H4 (cell line): ENCODE measurements around the gene SH3D19. TPM values are rescaled to one million over a fixed set of nuclear protein-coding genes. Genes with fewer than 3 reads are reported as not detected.
"Not testable (repeated sequence)": the region's sequence is repeated elsewhere in the genome, so short reads cannot be mapped to it uniquely, and the experiment has no call there.

Source experiments
- DNase-seq: peaks from one replicate; pipeline ENCODE4 v3.0.0-alpha.2; 2015; ENCODE audit warnings: low spot score
- total RNA-seq: library from RNA; depleted of rRNA; stranded (reverse); fragments of >200 nt; shearing (Covaris generic); gene quantifications from 2 replicates; pipeline ENCODE4 v1.2.3, GENCODE V29; 2014

Gene SH3D19
- total RNA-seq, 1 experiment from 2014 or later, result 8.6 TPM

GRCh38 chr4:151150821-151151580 is 174.4 kb downstream of the SH3D19 start:
- DNase-seq, result no peak

GRCh38 chr4:151148261-151148660 is 177.1 kb downstream of the SH3D19 start:
- no peak for DNase-seq

DNA sequence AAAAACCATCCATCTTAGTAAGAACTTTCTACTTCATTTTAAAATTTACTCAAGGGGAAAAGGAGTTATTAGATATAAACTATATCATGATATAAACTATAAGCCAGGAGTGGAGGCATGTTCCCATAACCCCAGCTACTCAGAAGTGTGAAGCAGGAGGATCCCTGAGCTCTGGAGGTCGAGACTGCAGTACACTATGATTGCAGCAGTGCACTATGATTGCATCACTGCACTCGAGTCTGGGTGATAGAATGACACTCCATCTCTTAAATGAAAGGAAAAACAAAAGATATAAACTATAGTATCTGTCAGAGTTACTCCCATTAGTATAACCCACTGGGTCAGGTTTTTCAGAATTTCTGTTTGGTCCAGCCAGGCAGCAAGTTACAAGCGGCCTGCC is 178.4 kb downstream of the SH3D19 start:
- DNase-seq, result no peak

GRCh38 chr4:151144329-151145072 is 180.9 kb downstream of the SH3D19 start:
- DNase-seq, result no peak

DNA sequence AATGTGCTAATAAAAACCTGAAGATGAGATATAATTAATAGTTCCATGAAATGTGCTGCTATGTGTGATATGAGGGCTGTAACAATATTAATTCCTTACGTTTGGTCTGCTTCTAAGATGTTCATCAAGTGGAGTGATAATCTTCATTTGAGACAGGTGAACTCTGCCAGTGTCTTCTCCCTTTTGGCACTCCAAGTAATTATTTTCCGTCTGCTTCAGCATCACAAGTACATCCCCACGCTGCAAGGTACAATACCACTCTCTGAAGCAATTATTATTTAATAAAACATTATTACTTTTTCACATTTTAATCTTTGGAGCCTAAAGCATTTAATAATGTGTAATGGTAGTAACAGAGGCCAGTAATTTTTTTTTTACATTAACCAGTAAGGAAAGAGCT is 181.6 kb downstream of the SH3D19 start:
- no peak for DNase-seq

GRCh38 chr4:151143162-151143561 is 182.2 kb downstream of the SH3D19 start:
- DNase-seq, result no peak

- no peak for DNase-seq
These were observed 182.6 kb downstream of the SH3D19 start for GRCh38 chr4:151142758-151143157.

- DNase-seq, result no peak
These were observed 185.6 kb downstream of the SH3D19 start for GRCh38 chr4:151139814-151140213.

GRCh38 chr4:151136048-151136447 is 189.4 kb downstream of the SH3D19 start:
- DNase-seq, result not testable (repeated sequence)

GRCh38 chr4:151133311-151133710 is 192.1 kb downstream of the SH3D19 start:
- no peak for DNase-seq

DNA sequence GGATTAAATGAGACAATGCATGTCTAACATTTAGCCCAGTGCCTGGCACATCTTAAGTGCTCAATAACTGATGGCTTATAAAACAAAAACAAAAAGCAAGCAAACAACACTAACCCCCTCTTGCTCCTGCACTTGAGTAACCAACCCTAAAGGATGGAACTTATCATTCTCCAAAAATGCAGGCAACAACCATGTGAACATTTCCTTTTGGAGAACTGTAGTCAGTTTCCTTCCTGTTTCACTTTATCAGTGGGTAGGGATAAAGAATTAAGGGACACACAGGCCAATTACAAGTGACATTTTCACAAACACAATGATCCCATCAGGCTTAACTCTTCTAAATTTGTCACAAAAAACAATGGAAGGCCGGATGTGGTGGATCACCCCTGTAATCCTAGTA is 195.6 kb downstream of the SH3D19 start:
- no peak for DNase-seq

DNA sequence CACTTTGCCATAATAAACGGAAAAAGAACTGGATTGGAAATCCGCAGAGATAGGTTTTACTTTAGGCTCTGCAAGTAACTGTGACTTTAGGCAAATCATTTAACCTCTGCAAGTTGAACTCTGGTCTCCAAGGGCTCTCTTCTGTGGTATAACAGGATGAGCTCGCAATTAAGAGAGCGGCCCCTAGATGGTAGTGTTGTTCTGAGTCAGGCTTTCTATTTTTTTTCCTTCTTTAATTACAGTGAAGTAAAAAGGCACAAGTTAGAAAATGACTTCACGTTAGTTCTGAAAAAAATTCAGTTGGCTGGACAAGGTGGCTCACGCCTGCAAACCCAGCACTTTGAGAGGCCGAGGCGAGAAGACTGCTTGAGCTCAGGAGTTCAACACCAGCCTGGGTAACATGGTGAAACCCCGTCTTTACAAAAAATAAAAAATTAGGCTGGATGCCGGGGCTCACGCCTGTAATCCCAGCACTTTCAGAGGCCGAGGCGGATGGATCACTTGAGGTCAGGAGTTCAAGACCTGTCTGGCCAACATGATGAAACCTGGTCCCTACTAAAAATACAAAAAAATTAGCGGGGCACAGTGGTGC is 207.9 kb downstream of the SH3D19 start:
- DNase-seq, result peak; percentile 52

DNA sequence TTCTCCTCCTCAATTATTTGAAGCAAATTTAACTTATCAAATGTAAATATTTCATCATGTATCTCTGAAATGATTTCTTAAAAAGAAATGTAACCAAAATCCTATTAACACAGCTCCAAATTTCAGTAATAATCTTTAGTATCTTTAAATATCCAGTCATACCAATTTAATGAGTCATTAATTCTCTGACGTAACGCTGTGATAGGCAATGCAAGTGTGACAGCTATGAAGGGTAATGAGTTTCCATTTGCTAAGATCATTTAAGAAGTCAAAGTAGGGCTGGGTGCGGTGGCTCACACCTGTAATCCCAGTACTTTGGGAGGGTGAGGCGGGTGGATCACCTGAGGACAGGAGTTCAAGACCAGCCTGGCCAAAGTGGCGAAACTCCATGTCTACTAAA is 210.4 kb downstream of the SH3D19 start:
- DNase-seq, result no peak

DNA sequence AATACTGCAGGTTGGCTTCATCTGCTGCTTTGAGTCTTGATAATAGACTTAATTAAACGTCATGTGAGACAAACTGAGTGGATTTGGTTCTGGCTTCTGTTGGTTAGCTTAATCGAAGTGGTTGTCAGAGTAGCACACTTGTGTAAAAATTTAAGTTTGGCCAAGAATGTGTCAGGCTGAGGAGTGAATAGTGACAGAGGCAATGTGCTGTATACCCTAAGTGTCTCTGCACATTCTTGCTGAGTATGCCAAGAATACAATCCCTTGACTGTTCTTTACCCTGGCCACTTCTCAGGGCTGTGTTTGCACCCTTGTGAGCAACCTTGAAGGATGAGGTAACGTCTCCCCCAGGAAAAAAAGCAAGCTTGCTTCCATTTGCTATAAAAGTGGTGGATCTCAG is 211.1 kb downstream of the SH3D19 start:
- no peak for DNase-seq

DNA sequence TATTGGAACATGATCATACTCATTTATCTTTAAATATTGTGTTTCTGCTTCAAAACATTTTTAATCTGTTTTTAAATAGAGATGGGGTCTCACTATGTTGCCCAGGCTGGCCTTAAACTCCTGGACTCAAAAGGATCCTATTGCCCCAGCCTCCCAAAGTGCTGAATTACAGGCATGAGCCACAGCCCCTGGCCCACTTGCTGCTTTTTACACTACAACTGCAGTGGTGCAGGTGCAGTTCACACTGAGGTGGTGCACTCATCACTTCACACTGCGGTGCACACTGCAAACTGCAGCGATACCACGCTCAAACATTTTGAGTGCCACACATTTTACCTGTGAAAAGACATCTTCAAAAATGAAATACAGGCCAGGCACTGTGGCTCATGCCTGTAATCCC is 215.2 kb downstream of the SH3D19 start:
- DNase-seq, result no peak

DNA sequence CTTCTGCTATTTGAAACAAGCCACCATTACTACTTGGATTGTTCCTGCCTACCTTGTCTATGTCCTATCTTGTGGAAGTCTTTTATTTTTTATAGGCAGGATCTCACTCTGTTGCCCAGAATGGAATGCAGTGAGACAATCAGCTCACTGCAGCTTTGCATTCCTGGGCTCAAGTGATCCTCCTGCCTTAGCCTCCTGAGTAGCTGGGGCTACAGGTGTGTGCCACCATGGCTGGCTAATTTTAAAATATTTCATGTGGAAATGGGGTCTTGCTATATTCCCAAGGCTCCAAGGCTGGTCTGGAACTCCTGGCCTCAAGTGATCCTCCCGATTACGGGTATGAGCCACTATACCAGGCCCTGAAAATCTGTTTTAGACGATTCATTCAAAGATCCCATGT is 218.3 kb downstream of the SH3D19 start:
- DNase-seq, result no peak

DNA sequence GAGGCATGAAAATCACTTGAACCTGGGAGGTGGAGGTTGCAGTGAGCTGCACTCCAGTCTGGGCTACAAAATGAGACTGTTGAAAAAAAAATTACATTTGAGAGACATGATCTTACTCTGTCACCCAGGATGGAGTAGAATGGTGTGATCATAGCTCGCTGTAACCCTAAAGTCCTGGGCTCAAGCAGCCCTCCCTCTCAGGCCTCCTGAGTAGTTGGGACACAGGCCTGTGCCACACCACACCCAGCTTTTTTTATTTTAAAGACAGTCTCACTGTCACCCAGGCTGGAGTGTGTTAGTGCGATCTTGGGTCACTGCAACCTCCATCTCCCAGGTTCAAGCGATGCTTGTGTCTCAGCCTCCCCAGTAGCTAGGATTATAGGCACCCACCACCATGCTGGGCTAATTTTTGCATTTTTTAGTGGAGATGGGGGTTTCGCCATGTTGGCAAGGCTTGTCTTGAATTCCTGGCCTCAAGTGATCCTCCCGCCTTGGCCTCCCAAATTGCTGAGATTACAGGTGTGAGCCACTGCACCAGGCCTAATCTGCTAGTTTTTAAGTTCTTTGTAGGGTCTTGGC is 219.9 kb downstream of the SH3D19 start:
- DNase-seq, result no peak

DNA sequence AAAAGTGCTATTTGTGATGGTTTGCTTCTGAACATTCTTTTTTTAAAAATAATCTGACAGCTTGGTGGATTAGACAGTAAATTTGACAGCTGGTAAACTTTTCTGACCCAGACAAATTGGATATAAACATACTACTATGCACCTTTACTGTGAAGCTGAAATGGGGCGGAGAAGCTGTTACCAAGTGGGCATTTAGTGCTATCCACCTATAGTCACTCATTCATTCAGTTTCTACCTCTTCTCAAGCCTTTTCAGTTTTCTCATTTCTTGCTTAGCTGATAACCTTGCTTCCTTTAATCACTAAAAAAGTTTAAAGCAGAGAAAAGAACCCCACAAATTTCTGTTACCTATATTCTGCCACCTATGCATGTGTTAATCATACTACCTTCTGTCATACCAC is 220.8 kb downstream of the SH3D19 start:
- no peak for DNase-seq

GRCh38 chr4:151103758-151104157 is 221.6 kb downstream of the SH3D19 start:
- DNase-seq, result no peak

DNA sequence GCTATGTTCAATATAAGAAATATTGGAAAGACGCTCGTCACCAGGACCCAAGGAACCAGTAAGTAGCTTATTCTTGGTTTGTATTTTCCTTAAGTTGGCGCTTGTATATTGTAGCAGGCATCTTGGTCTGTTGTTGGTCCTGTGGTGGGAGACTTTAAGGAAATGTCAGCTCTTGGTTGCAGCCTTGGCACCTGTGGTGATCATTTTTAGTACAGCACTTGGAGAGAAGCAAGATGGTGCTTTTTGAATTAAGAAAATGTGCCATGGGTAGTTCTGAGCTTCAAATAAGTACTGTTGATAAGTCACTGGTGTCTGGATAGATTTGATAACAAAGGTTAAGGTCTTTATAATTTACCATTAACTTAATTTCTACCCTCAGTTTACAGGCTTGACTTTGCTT is 224.9 kb downstream of the SH3D19 start:
- DNase-seq, result no peak

GRCh38 chr4:151099976-151100417 is 225.4 kb downstream of the SH3D19 start:
- peak; percentile 26 for DNase-seq

DNA sequence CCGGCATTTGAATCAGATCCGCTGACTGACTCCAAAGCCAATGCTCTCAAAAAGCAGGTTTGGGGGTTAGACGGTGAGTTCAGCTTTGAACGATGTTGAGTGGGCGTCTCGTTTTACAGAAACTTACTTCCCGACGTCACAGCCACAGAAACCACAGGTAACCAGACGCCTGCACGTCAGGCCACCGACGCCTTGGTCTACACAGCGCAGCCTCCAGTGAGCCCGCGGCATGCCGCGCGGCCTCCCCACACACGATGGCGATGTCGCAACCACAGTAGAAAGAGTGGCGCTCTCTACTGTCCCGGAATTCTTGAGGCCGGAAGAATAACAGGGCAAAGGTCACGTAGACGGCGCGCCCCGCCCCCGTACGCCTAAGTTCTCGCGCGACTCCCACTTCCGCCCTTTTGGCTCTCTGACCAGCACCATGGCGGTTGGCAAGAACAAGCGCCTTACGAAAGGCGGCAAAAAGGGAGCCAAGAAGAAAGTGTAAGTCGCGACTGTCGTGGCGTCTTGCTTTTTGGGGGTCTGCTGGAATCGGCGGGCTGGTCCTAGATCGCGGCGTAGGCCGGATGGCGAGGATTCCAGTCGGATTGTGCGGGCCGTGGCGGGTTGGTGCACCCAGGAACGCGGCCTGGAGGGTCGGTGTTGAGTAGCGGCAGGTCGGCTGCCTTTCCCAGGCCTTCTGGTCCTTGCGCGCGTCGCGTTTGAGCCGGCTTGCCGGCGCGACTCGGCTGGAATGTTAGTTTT is 226.0 kb downstream of the SH3D19 start, which contains the start of gene RPS3A:
RPS3A (plus strand) TSS at position 400 of the 747 bp plus-strand sequence; CDS start at position 425, 25 bp downstream.
- peak; percentile 96 for DNase-seq
